DOHH2 (cell line): ENCODE data around the gene KDM2A.

ENCODE experiments used
- CTCF ChIP-seq: fragments of 200-600 bp; sonication (generic); IDR thresholded peaks from one replicate; pipeline ENCODE4 v1.5.1; 2014; ENCODE audit warnings: antibody characterized with exemption, mild to moderate bottlenecking, low read depth, low read length; ENCODE audit not compliant: poor library complexity, severe bottlenecking
- EZH2phosphoT487 ChIP-seq: fragments of 200-600 bp; sonication (generic); IDR thresholded peaks from 2 replicates; pipeline ENCODE4 v1.6.1; 2017; ENCODE audit warnings: borderline replicate concordance, mild to moderate bottlenecking, antibody characterized with exemption, low read length, moderate library complexity, mixed read lengths

- TF ChIP-seq CTCF (no peak), EZH2phosphoT487 (no peak)
Measured at GRCh38 chr11:67289651-67290479, 170.8 kb downstream of the KDM2A start.
